Measurements from ENCODE around the gene ARCN1.

ARCN1 gene

DNA sequence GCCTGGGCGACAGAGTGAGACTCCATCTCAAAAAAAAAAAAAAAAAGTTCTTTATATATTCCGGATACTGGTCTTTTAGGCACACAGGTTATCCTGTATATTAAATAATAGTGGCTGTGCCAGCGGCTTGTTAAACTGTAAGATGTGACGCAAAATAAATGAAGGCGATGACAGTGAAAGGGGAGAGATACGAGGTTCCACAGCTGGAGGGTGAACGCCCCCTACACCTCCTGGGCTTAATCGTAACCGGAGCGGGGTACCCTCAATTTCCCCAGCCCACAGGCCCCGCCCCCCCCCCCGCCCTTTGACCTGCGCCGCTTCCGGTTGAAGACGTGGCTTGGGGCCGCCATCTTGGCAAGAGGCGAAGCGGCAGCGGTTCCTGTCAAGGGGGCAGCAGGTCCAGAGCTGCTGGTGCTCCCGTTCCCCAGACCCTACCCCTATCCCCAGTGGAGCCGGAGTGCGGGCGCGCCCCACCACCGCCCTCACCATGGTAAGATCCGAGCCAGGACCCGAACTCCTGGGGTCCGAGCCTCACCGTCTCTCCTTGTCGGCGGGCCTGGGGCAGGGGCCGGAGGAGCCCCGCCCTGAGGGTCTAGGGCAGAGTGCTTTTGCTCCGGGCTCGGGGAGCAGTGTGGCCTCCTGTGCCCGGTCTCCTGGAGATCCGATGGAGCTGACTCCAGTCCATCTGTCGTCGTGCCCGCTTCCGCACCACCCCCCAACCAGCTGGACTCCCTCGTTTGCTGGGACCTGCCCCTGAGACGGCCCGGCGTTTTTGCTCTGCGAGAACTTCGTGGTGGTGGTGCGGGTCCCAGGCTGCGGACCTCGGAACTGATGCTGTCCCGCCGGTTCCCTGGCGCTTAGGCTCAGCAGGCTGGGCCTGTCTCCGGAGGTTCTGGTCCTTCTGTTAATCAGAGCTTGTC is at the start of gene ARCN1:
TSS of gene ARCN1 (plus strand) at position 349 of the 920 bp plus-strand sequence. CDS start at position 488, 139 bp downstream.
- peak; percentile 74 to 90 for DNase-seq

DNA sequence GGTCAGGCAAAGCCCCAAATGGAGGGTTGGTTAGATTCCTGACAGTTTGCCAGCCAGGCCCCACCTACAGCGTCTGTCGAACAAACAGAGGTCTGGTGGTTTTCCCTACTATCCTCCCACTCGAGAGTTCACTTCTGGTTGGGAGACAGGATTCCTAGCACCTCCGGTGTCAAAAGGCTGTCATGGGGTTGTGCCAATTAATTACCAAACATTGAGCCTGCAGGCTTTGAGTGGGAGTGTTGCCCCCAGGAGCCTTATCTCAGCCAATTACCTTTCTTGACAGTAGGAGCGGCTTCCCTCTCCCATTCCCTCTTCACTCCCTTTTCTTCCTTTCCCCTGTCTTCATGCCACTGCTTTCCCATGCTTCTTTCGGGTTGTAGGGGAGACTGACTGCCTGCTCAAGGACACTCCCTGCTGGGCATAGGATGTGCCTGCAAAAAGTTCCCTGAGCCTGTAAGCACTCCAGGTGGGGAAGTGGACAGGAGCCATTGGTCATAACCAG is 49.6 kb upstream of the ARCN1 start:
- TF ChIP-seq, protein P1, sequence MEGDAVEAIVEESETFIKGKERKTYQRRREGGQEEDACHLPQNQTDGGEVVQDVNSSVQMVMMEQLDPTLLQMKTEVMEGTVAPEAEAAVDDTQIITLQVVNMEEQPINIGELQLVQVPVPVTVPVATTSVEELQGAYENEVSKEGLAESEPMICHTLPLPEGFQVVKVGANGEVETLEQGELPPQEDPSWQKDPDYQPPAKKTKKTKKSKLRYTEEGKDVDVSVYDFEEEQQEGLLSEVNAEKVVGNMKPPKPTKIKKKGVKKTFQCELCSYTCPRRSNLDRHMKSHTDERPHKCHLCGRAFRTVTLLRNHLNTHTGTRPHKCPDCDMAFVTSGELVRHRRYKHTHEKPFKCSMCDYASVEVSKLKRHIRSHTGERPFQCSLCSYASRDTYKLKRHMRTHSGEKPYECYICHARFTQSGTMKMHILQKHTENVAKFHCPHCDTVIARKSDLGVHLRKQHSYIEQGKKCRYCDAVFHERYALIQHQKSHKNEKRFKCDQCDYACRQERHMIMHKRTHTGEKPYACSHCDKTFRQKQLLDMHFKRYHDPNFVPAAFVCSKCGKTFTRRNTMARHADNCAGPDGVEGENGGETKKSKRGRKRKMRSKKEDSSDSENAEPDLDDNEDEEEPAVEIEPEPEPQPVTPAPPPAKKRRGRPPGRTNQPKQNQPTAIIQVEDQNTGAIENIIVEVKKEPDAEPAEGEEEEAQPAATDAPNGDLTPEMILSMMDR (IDR thresholded peaks at IDR 0.05): peak in 1 of 2 experiments; percentile 11
- intact Hi-C loops (cut with DNase I; ENCODE audit: low total_unique reads): no loop called here
- Histone ChIP-seq H3K27ac (no peak overlapping the region), H3K27me3 (no peaks in the 10 kb centered on the region), H3K4me1 (peaks cover 0 to 17% (median 0%) of the 10 kb centered on the region in 4 donors), H3K36me3 (peaks cover 54 to 76% (median 76%) of the 10 kb centered on the region in 3 donors), H3K4me3 (no peak overlapping the region), H3K9me3 (no peaks in the 10 kb centered on the region)
- DNase-seq: no peak

More for the DNA sequence above, at the start of gene ARCN1:
- Histone ChIP-seq H3K9me3 (no peaks in the 10 kb centered on the region), H3K27me3 (no peaks in the 10 kb centered on the region), H3K4me1 (peaks cover 0 to 46% (median 21%) of the 10 kb centered on the region in 4 donors), H3K4me3 (peak within 1 kb of the TSS; percentile 98), H3K27ac (peak within 1 kb of the TSS; percentile 99), H3K36me3 (no peaks in the 10 kb centered on the region)
- TF ChIP-seq, protein P1 (IDR thresholded peaks at IDR 0.05): no peak
- intact Hi-C loops (cut with DNase I; ENCODE audit: low total_unique reads): loop anchor here (5.0 kb wide), 1 partner anchor 35 kb away; the partner anchor contains the start of gene PHLDB1

DNA sequence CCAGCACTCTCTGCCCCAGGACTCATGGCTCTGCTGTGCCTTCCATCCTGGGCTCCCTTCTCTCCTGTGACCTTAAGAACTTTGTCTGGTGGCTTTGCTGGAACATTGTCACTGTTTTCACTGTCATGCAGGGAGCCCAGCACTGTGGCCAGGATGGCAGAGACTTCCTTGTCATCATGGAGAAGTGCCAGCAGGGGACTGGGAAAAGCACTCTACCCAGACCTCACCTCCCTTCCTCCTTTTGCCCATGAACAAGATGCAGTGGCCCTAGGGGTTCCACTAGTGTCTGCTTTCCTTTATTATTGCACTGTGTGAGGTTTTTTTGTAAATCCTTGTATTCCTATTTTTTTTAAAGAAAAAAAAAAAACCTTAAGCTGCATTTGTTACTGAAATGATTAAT is 47.9 kb upstream of the ARCN1 start:
- DNase-seq: no peak
- Histone ChIP-seq H3K36me3 (peaks cover 45 to 60% (median 60%) of the 10 kb centered on the region in 3 donors), H3K4me1 (peaks cover 0 to 25% (median under 1%) of the 10 kb centered on the region in 4 donors), H3K9me3 (no peaks in the 10 kb centered on the region), H3K4me3 (no peak overlapping the region), H3K27me3 (no peaks in the 10 kb centered on the region), H3K27ac (no peak overlapping the region)
- intact Hi-C loops (cut with DNase I; ENCODE audit: low total_unique reads): no loop called here
- TF ChIP-seq, protein P1 (IDR thresholded peaks at IDR 0.05): no peak

DNA sequence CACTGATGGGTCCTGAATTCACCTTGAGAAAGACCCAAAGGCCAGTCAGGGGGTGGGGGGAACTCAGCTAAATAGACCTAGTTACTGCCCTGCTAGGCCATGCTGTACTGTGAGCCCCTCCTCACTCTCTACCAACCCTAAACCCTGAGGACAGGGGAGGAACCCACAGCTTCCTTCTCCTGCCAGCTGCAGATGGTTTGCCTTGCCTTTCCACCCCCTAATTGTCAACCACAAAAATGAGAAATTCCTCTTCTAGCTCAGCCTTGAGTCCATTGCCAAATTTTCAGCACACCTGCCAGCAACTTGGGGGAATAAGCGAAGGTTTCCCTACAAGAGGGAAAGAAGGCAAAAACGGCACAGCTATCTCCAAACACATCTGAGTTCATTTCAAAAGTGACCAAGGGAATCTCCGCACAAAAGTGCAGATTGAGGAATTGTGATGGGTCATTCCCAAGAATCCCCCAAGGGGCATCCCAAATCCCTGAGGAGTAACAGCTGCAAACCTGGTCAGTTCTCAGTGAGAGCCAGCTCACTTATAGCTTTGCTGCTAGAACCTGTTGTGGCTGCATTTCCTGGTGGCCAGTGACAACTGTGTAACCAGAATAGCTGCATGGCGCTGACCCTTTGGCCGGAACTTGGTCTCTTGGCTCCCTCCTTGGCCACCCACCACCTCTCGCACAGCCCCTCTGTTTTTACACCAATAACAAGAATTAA is 47.3 kb upstream of the ARCN1 start:
- intact Hi-C loops (cut with DNase I; ENCODE audit: low total_unique reads): no loop called here
- H3K36me3 ChIP-seq: peaks cover 39 to 55% (median 55%) of the 10 kb centered on the region in 3 donors
- no peaks in the 10 kb centered on the region for H3K27me3 ChIP-seq

DNA sequence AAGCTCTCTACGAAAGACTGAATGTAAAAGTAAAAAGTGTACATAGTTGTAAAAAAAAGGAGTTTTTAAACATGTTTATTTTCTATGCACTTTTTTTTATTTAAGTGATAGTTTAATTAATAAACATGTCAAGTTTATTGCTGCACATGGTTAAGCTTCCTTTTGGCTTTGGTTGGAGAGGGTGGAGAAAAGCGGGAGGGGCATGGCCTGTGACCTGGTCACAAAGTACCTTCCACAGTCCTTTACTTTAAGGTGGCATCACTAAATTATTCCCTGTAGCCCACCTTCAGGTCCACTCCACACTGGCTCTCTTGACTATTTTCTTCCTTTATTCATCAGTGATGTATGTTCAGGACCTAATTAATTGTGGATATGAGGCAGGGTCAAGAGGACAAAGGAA is 45.5 kb upstream of the ARCN1 start:
- peaks cover 0 to 38% (median 10%) of the 10 kb centered on the region in 4 donors for H3K4me1 ChIP-seq
- no peaks in the 10 kb centered on the region for H3K9me3 ChIP-seq
- DNase-seq: no peak
- H3K4me3 ChIP-seq: no peak overlapping the region
- peaks cover 22 to 37% (median 37%) of the 10 kb centered on the region in 3 donors for H3K36me3 ChIP-seq
- no peak overlapping the region for H3K27ac ChIP-seq
- intact Hi-C loops (cut with DNase I; ENCODE audit: low total_unique reads): no loop called here
- TF ChIP-seq, protein P1 (IDR thresholded peaks at IDR 0.05): no peak
- H3K27me3 ChIP-seq: no peaks in the 10 kb centered on the region

More for the DNA sequence above, 47.3 kb upstream of the ARCN1 start:
- TF ChIP-seq, protein P1 (IDR thresholded peaks at IDR 0.05): no peak
- Histone ChIP-seq H3K4me3 (no peak overlapping the region), H3K4me1 (peaks cover 0 to 31% (median 3%) of the 10 kb centered on the region in 4 donors), H3K27ac (no peak overlapping the region), H3K9me3 (no peaks in the 10 kb centered on the region)
- DNase-seq: no peak
